Fibroblast of lung (primary cell): Measurements from ENCODE around the gene MSX1.

Source experiments
- CTCF ChIP-seq, 2 donors: IDR thresholded peaks in 1 of 2; conservative IDR thresholded peaks in 1 of 2; 1 replicate in 1 of 2; 2 replicates in 1 of 2; pipeline ENCODE4 v1.5.1; 2011 to 2012; ENCODE audit warnings: low read length in 2 of 2, control low read depth in 1 of 2, inconsistent platforms in 1 of 2, low read depth in 1 of 2, mild to moderate bottlenecking in 1 of 2
- EZH2 ChIP-seq: IDR thresholded peaks from 2 replicates; pipeline ENCODE4 v1.5.1; 2012; ENCODE audit warnings: low read length, control low read depth, mild to moderate bottlenecking; ENCODE audit errors: missing control alignments

GRCh38 chr4:4884611-4885010 is 25.1 kb downstream of the MSX1 start:
- TF ChIP-seq CTCF (conservative IDR thresholded peaks at IDR 0.05 in 1 of 2, IDR thresholded peaks at IDR 0.05 in 1 of 2; ENCODE audit: low read depth in 1 of 2, low read length in 2 of 2) = no peak
- no peak for TF ChIP-seq EZH2
